Cardiac muscle cell (in vitro differentiated cells and primary cell): ENCODE measurements around the gene HSD3B2. TPM values are rescaled to one million over a fixed set of nuclear protein-coding genes. Genes with fewer than 3 reads are reported as not detected.

ENCODE experiments used
- DNase-seq, 2 donors: peaks; one replicate each; pipeline versions ENCODE4 v3.0.0 to v3.0.0-alpha.2; 2010 to 2017; ENCODE audit warnings: low read depth in 1 of 2, low spot score in 1 of 2
- H3K27ac ChIP-seq: fragments of 200-600 bp; sonication (generic); 2 replicates; pipeline ENCODE4 v1.5.1; 2016
- H3K27me3 ChIP-seq: fragments of 200-600 bp; sonication (generic); 2 replicates; pipeline ENCODE4 v1.6.0; 2016; ENCODE audit warnings: control low read depth
- H3K36me3 ChIP-seq: fragments of 200-600 bp; sonication (generic); 2 replicates; pipeline ENCODE4 v1.5.1; 2016; ENCODE audit warnings: control low read depth
- H3K4me1 ChIP-seq: fragments of 200-600 bp; sonication (generic); 2 replicates; pipeline ENCODE4 v1.8.1; 2017; ENCODE audit warnings: low read depth, mild to moderate bottlenecking, mixed run types
- H3K4me3 ChIP-seq: fragments of 200-600 bp; sonication (generic); 2 replicates; pipeline ENCODE4 v1.5.1; 2016; ENCODE audit warnings: mild to moderate bottlenecking
- H3K9me3 ChIP-seq: fragments of 200-600 bp; sonication (generic); 2 replicates; pipeline ENCODE4 v1.5.1; 2017; ENCODE audit warnings: low read depth, mild to moderate bottlenecking, control low read depth
- CTCF ChIP-seq: IDR thresholded peaks from 2 replicates; pipeline ENCODE4 v1.5.1; 2012; ENCODE audit warnings: low read depth, mild to moderate bottlenecking, low read length
- polyA plus RNA-seq: library from polyadenylated mRNA; unstranded; fragments of >200 nt; fragmentation: Nextera tagmentation; extraction: Ambion mirVana; gene quantifications from 2 replicates; pipeline ENCODE4 v1.2.1, GENCODE V29; 2016
- total RNA-seq: library from RNA; depleted of rRNA; stranded (reverse); fragments of >200 nt; gene quantifications from 2 replicates; pipeline ENCODE4 v1.2.3, GENCODE V29; 2016

Gene HSD3B2
- total and polyA plus RNA-seq, 2 experiments from 2014 or later: 0.42 TPM; not detected in 1

GRCh38 chr1:119471566-119471965 is 56.6 kb downstream of the HSD3B2 start:
- no peaks in the 10 kb centered on the region for H3K4me1 ChIP-seq
- no peak overlapping the region for H3K27ac ChIP-seq
- DNase-seq: no peak
- no peak for TF ChIP-seq CTCF
- H3K36me3 ChIP-seq: no peaks in the 10 kb centered on the region
- H3K9me3 ChIP-seq: no peaks in the 10 kb centered on the region
- H3K27me3 ChIP-seq: no peaks in the 10 kb centered on the region
- no peak overlapping the region for H3K4me3 ChIP-seq

- DNase-seq: no peak
- no peaks in the 10 kb centered on the region for H3K27me3 ChIP-seq
- TF ChIP-seq CTCF: no peak
Measured at GRCh38 chr1:119472080-119472818, 57.3 kb downstream of the HSD3B2 start.

More at GRCh38 chr1:119472080-119472818, 57.3 kb downstream of the HSD3B2 start:
- Histone ChIP-seq H3K4me3 (no peak overlapping the region), H3K27ac (no peak overlapping the region), H3K36me3 (no peaks in the 10 kb centered on the region), H3K4me1 (no peaks in the 10 kb centered on the region), H3K9me3 (no peaks in the 10 kb centered on the region)

Other genes starting within 250 kb of the HSD3B2 start
- gene HAO2, start 46.4 kb upstream of the HSD3B2 start, total RNA-seq: not detected in 2 replicates
- not detected in 2 replicates for gene HAO2, start 46.4 kb upstream of the HSD3B2 start, polyA plus RNA-seq
- gene HSD3B1, start 92.1 kb downstream of the HSD3B2 start, total RNA-seq: 0.27 TPM in 1 of 2 replicates, not detected in the other
- 0.07 TPM in 1 of 2 replicates, not detected in the other for gene HSD3B1, start 92.1 kb downstream of the HSD3B2 start, polyA plus RNA-seq
- gene ZNF697, start 233.1 kb downstream of the HSD3B2 start, total RNA-seq: 7.0 and 8.1 TPM in 2 replicates
- gene ZNF697, start 233.1 kb downstream of the HSD3B2 start, polyA plus RNA-seq: 0.25 and 1.1 TPM in 2 replicates